HG03097 (cell line): ENCODE results near the gene LECT2.

Experiments used
- ATAC-seq: cut with Tn5 transposase; IDR thresholded peaks from one replicate; pipeline ENCODE4 v1.9.1; 2021; ENCODE audit not compliant: unreplicated experiment, low FRiP score

Gene LECT2

GRCh38 chr5:135942202-135942771 lies 12.5 kb downstream of the LECT2 start:
- ATAC-seq, result no peak

- no peak for ATAC-seq
Measured at GRCh38 chr5:135941711-135942110, 13.1 kb downstream of the LECT2 start.

- no peak for ATAC-seq
Measured at GRCh38 chr5:135937245-135937911, 17.4 kb downstream of the LECT2 start.

GRCh38 chr5:135934939-135935338 lies 19.8 kb downstream of the LECT2 start:
- no peak for ATAC-seq

GRCh38 chr5:135930949-135931295 lies 23.9 kb downstream of the LECT2 start:
- ATAC-seq, result no peak

- ATAC-seq, result no peak
Measured at GRCh38 chr5:135930029-135930948, 24.5 kb downstream of the LECT2 start.

- no peak for ATAC-seq
Measured at GRCh38 chr5:135921388-135921787, 33.4 kb downstream of the LECT2 start.

GRCh38 chr5:135920199-135920598 lies 34.6 kb downstream of the LECT2 start:
- ATAC-seq, result no peak

- ATAC-seq, result no peak
Measured at GRCh38 chr5:135916638-135917263, 38.0 kb downstream of the LECT2 start.

GRCh38 chr5:135915466-135916001 lies 39.2 kb downstream of the LECT2 start:
- no peak for ATAC-seq

GRCh38 chr5:135913713-135914626 lies 40.8 kb downstream of the LECT2 start:
- no peak for ATAC-seq

GRCh38 chr5:135905144-135905543 lies 49.6 kb downstream of the LECT2 start:
- ATAC-seq, result no peak

GRCh38 chr5:135901633-135902032 lies 53.1 kb downstream of the LECT2 start:
- ATAC-seq, result no peak

GRCh38 chr5:135900276-135900675 lies 54.5 kb downstream of the LECT2 start:
- no peak for ATAC-seq

- no peak for ATAC-seq
Measured at GRCh38 chr5:135898651-135899050, 56.1 kb downstream of the LECT2 start.
